Hepatocyte (in vitro differentiated cells): ENCODE results near the gene PUSL1.

Experiments used
- EZH2 ChIP-seq: fragments of 200-600 bp; sonication (generic); IDR thresholded peaks from 2 replicates; pipeline ENCODE4 v1.6.1; 2016; ENCODE audit warnings: antibody characterized with exemption, mild to moderate bottlenecking, borderline replicate concordance
- EZH2phosphoT487 ChIP-seq: fragments of 200-600 bp; sonication (generic); IDR thresholded peaks from one replicate; pipeline ENCODE4 v1.6.1; 2018; ENCODE audit warnings: antibody characterized with exemption, mild to moderate bottlenecking, low read depth, moderate library complexity; ENCODE audit not compliant: unreplicated experiment, severe bottlenecking
- TF ChIP-seq, protein P1 (sequence below): fragments of 200-600 bp; sonication (generic); IDR thresholded peaks from 2 replicates; pipeline ENCODE4 v1.5.1; 2016; ENCODE audit warnings: antibody characterized with exemption, mild to moderate bottlenecking; ENCODE audit not compliant: poor library complexity

- TF ChIP-seq, protein P1, sequence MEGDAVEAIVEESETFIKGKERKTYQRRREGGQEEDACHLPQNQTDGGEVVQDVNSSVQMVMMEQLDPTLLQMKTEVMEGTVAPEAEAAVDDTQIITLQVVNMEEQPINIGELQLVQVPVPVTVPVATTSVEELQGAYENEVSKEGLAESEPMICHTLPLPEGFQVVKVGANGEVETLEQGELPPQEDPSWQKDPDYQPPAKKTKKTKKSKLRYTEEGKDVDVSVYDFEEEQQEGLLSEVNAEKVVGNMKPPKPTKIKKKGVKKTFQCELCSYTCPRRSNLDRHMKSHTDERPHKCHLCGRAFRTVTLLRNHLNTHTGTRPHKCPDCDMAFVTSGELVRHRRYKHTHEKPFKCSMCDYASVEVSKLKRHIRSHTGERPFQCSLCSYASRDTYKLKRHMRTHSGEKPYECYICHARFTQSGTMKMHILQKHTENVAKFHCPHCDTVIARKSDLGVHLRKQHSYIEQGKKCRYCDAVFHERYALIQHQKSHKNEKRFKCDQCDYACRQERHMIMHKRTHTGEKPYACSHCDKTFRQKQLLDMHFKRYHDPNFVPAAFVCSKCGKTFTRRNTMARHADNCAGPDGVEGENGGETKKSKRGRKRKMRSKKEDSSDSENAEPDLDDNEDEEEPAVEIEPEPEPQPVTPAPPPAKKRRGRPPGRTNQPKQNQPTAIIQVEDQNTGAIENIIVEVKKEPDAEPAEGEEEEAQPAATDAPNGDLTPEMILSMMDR, result no peak
- TF ChIP-seq EZH2phosphoT487, result no peak
- TF ChIP-seq EZH2, result no peak
Observed at GRCh38 chr1:1358433-1359271, 50.3 kb downstream of the PUSL1 start, which contains the start of gene MXRA8.
